Iris pigment epithelial cell (primary cell): ENCODE results near the gene VAV2.

ENCODE experiments used
- DNase-seq: peaks from one replicate; pipeline ENCODE4 v3.0.0-alpha.2; 2011; ENCODE audit warnings: low read depth

The VAV2 gene

DNA sequence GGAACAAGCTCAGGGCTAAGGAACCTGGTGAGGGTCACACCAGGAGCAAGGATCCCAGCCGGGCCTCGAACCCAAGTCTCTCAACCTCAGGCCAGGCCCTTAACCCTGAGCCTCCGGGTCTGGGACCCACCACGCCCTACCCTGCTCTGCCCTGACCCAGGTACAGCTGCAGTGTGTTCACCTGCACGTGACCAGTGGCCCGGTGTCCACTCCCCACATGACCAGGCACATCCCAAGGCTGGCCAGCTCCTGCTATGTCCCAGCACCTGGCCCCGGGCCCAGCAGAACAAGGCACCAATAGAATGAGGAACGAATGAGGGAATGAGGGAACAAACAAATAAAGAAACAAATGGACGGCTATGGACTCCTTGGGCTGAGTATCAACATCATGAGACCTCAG is 142.0 kb downstream of the VAV2 start:
- no peak for DNase-seq

DNA sequence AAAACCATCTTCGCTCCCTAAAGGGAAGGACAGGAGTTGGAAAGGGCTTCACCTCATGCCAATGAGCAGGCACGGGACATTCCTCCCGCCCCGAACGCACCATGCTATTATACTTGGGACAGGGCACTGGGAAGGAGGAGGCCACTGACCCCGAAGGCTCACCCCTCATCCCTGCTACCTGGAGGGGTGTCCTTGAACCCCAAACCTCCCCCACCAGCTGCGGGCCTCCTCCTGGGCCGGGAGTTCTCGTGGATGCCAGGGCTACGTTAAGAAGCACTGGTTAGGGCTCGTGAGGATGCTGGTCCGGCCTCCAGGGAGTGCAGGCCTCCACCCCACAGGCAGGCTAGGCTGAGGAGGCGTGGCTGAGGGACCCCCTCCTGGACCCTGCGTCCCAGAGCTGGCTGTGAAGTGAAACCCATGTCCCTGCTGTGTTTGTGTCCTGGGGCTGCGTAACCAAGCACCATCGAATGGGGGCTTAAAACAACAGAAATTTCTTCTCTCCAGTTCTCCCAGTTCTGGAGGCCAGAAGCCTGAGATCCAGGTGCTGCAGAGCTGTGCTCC is 142.9 kb downstream of the VAV2 start:
- no peak for DNase-seq

DNA sequence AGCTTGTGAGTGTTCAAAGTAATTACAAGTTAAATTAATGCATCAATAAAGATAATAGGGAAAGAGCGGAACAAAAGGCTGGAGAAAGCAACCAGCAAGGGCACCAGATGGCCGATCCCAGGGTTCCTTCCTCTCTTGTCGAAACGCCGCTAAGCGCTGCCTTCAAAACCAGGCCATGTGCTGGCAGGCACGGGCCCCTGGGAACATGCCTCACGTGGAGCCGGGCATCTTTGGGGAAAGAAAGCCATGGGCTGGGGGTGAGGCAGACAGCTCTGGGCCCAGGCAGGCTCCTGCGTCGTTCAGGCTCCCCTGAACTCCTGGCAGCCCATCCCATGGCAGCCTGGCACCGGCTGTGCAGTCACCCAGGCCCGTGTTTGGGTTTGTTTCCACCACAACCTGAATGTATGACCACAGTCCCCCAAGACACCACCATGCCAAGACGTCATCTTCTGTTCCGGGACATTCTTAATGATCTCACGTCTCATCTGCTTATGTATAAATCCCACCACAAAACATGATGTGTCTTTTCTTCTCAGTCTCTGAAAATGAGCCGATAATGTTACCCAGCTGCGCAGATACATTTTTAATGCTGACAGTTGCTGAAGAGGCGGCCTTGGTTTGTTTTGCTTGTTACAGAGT is 143.5 kb downstream of the VAV2 start:
- DNase-seq: no peak

DNA sequence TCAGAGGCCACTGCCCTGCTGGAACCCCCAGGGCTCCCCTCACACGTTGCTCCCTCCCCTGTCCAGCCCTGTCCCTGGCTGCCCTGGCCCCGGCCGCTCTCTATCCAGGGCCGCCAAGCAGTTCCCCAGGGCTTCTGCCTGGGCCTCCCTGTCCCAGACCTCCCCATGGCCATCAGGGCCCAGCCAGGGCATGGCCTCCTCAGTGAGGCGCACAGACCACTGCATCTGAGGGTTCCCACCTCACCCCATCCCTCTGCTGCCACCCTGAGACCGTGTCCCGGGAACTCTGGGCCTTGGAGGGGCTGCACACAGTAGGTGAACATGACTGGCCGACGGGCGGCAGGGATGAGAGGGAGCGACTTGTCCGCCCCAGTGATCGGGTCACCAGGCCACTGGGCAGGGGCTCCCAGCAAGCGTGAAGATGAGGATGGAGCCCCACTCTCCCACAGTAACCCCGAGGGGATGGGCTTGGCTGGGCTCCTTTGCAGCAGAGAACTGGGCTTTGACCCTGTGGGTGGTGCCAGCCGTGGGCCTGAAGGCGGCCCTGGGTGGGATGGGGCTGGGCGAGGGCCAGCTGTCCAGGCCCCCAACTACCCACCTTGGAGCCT is 145.5 kb downstream of the VAV2 start:
- DNase-seq: no peak

DNA sequence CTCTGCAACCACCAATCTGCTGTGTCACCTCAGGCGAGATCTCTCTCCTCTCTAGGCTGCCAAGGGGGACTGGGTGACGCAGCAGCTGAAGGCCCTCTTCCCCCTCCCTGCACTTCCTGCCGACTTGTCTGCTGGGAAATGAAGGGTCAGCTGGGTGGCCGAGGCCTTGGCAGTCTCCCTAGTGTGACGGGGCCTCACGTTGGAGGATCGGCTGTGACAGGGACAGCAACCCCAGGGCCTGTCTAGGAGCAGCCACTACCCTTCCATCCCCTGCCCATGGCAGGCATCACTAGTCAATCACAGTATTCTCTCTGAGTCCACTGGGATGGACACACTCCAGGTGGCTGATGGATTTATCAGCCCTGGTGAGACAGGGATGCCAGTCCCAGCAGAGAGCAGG is 146.7 kb downstream of the VAV2 start:
- DNase-seq: peak; percentile 80

DNA sequence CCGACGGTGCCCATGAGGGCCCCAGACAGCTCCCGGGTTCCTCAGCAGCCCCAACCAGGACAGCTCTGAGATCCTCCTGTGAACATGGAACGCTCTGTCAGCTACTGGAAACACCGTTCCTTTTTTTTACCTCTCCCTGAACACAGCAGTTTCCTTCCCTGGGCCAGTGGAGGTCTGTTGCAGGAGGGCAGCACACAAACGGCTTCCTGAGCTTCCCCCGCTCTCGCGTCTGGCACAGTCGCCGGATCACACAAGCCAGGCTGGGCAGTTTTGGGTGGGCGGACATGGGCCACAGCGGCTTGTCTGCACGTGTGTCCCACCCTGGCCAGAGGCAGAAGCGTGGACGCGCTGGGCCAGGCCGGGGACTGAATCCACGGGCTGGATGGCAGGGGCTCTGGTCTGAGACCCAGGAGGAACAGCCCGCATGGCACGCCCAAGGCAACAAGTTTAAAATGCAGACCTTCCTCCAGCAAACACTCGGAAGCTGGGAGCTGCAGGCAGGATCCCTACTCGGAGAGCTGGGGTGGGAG is 147.2 kb downstream of the VAV2 start:
- DNase-seq: no peak

DNA sequence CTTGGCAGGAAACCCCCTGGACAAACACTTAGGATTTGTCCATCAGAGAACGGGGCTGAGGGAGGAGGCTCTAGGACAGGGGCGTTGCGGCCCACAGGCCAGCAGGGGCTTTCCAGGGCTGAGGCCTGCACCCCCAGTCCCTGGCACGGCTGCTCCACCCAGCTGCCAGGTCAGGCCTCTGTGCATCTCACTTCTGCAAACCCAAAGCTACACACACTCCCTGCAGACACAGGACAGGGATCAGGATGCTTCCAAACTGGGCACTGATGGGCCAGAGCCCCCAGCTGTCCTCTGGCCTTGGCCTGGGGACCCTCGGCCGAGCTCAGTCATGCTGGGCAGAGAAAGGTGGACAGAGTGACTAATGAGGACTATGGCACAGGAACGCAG is 147.7 kb downstream of the VAV2 start:
- DNase-seq: no peak

DNA sequence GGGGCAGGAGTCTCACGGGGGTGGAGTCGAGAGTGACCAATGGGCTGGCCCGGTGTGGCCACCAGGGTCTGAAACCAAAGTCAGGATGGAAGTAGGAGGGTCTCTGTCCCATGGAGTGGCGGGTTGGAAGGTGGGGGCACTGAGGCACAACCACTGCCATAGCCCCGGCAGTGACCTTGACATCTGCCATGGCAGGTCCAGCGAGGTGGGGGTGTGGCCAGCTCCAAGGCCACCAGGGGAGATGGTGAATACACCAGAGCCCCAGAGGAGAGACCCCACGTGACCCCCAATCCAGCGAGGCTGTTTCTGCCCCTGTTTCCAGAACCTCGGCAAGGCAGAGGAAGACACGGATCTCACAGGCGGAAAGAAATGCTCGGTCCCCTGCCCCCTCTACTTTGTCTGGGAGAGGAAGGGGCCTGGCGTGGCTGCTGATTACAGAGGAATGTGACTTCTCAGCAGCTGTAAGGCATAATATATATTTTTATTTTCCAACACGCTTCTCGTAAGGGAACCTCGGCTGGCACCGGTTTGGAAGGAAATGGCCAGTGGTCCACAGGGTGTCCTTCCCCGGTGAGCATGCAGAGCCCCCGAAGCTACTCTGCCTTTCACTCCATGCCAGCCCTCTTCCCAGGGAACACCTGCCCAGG is 148.2 kb downstream of the VAV2 start:
- DNase-seq: no peak

DNA sequence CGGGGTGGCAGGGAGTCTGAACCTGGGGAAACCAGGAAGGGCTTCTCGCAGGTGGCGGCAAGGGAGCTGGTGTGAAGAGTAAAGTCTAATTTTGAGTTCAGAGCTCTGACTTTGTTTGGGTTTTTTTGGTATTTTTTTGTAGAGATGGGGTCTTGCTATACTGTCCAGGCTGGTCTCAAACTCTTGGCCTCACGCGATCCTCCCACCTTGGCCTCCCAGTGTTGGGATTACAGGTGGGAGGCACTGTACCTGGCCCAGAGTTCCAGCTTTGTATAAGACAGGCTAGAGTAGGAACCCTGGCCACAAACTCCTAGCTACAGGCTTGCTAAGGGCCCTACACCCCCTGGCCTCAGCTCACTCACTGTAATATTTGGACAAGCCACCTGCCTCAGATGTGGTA is 148.9 kb downstream of the VAV2 start:
- no peak for DNase-seq

DNA sequence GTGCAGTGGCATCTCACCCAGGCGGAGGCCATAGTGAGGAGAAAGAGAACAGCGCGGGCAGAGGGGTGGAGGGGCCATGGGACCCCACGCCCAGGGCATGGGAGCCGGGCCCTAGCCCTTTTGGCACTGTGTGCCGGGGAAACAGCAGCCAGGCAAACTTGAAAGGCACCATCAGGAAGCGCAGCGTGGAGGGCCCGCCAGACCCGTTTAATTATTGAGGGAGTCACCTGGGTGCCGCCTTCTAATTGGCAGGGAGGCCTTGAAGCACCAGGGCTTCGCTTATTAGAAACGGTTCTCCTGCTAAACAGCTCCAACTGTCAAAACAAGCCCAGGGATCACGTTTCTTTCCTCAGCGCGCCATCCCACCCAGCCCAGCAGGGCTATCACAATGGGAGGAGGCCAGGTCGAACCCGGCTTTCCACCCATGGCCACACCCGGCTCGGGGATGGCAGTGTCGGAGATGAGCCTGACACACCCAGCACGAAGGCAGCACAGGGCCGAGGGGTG is 149.3 kb downstream of the VAV2 start:
- DNase-seq: no peak

DNA sequence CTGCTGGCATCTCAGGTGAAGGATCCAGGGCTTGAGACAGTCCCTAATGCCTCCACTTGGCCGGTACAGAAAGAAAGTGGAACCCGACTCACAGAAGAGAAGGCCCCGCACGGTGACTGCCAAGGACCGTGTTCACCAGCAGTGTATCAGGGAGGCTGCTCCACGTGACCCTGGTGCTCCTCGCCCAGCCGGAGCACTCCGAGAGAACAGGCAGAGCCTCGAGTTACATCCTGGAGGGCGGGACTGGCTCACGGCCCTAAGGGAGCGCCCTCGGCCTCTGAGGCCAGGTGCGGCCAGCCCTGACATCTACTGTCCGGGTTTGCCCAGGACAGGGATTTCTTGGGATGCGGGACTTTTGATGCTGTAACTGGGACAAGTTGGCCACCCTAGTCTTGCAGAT is 149.9 kb downstream of the VAV2 start:
- no peak for DNase-seq

DNA sequence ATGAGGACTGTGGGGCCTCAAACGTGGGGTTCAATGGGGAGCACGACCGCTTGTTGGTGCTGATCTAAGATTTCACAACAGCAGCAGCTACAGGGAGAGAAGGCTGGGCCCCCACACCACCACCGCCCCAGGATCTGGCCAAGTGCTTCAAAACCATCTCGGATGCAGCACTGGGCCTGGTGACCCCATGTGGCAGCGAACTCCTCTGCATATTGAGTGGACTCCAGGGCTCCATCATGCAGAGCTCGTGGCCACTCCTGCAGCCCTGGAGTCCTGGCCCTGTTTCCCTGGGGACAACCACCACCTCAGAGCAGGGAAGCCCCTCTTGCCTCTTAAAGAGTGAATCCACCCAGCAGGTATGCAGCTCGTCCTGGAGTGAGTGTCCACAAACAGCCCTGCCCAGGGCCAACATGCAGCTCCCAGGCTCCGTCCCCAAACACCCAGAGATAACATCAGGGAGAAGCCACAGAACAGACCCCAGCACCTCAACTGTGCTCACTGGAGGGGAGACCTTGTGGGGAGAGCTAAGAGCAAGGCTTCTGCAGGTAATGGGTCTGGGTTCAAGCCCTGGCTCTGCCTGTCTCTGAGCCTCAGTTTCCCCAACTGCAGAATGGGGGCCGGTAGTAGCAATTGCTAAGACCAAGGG is 150.8 kb downstream of the VAV2 start:
- no peak for DNase-seq

DNA sequence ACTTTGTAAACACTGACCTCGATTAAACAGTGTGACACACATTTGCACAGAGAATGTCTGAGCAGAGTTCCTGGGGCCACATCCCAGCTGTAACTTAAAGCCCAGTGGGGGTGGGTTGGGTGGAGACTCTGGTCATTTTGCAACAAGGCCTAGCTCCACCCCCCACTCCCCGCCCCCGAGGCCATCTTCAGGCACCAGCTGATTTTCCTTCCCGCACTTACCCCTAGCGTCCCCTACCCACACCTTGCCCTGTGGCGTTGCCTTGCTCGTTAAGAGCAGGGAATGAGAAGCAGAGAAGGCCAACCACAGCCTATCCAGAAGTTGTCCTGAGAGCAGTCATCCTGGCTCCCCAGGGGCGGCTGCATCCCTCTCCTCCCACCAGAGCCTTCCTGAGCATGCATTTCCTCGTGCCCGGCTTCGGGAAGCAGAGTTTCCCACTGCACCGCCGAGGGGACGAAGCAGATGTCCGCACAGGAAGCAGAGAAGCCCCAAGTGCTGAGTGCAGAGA is 152.2 kb downstream of the VAV2 start:
- DNase-seq: peak; percentile 63

DNA sequence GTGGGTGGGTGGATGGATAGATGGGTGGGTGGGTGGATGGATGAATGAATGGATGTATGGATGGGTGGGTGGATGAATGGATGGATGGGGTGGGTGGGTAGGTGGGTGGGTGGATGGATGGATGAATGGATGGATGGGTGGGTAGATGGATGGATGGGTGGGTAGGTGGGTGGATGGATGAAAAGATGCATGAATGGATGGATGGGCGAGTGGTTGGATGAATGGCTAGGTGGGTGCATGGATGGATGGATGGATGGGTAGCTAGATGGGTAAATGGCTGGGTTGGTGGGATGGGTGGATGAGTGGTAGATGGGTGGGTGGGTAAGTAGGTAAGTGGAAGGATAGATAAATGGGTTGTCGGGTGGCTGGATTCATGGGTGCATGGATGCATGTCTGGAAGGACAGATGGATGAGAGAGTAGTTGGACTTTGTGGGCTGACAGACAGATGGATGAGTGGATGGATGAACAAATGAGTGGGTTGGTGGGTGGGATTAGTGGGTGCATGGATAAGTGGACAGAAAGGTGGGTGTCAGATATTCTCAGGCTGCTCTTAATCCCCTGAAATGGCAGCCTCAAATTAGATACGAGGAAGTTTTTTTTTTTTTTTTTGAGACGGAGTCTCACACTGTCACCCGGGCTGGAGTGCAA is 153.1 kb downstream of the VAV2 start:
- no peak for DNase-seq

DNA sequence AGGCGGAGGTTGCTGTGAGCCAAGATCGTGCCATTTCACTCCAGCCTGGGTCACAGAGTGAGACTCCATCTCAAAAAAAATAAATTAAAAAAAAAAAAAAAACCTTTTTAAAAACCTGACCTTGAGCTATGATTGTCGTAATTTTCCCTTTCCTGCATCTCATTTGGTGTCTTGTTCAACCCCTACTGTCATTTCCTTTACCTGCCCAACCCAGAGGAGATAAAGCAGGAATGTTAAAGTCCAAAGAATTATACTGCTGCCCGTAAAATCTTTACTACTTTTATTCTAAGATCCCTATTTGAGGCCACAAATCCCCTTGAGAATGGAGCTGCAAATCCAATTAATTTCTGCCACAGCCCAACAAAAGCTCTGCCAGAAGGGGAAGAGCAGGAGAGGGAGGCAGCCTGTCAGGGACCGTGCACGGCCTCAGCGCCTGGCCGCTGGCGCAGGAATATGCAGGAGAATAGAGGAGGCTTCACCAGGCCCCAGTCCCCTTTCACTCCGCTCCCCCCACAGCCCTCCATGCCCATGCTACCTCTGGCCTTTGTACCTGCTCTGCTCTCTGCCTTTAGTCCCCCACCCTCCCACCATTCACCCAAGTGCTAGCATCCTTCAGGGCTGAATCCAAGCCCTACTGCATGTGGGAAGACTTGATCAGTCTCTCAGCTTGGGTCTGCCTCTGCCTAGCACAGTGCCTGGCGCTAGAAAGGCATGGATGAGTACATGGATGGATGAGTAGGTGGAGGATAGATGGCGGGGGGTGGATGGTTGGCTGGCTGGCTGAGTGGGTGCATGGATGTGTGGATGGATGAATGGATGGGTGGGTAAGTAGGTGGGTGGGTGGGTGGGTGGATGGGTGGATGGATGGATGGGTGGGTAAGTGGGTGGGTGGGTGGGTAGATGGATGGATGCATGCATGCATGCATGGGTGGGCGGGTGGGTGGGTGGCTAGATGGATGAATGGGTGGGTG is 154.2 kb downstream of the VAV2 start:
- DNase-seq: no peak

DNA sequence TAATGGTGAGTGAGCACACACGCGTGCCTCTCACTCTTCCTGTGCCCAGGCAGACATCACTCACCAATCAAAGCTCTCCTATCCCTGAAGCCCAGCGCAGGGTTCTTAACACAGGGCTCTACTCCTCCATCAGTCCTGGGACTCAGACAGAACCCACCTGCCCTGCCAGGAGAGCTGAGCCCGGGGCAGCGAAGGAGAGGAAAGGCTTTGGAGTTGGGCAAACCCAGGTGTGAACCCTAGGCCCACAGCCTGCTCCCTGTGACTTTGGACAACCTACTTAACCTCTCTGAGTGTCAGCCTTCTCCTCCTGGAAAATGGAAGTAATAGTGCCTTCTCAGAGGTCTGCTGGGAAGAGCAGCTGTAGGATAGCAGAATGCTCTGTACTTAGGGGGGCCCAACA is 155.3 kb downstream of the VAV2 start:
- no peak for DNase-seq

DNA sequence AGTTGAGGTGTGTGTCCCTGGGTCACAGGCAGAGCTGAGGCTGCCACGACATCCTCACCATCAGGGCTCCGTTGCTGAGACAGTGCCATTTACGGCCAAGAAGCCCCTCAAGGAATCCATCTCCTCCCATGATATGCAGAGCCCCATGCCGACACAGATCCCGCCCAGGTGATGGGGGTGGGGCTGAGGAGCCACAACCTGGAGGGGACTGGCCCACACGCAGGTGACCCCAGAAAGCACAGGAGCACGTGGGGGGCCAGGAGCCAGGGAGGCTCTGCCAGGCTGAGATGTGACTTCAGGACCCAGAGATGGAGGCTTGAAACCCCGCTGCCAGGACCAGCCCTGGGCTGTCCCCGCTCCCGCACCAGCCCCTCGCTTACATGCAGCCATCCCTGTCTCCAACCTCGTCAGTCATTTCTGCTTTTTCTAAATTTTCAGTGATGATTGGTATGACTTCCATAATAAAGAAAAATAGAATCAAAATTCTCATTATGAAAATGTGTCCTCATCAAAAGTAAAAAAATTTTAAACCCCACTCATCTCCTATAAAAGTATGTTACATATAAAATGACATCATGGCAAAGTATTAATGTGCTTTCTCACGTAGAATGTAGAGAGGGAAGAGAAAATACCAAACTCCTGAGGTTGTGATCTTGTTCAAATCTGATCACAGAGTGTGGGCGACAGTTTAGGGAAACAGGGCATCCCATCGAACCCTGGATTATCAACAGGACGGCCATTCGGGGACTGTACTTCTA is 155.9 kb downstream of the VAV2 start:
- no peak for DNase-seq

DNA sequence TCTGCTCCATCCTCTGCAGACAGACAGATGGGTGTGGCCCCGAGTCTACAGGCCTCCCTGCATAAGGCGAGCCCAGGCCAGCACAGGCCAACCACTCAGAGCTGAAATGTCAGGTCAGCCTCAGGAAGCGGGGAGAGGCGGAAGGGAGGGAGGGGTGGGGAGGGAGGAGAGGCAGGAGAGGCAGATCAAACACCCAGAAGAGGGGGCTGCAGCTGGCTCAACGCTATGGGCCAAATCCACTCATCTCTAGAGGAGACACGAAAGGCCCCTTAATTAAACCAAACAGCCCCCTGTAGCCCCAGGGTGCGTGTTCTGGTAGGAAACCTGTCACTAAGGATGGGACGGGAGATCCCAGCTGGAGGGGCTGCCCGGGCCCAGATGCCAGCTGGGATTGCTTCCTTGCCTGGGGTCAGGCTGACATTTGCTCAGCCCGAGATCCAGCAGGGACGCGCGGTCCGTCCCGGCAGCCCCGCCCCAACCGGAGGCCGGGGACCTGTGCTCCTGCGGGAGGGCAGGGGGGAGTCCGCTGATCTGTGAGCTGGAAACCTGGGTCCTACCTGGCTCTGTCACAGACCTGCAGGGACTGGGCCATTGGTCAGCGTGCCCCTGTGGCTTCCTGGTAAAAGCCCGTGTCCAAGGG is 156.7 kb downstream of the VAV2 start:
- no peak for DNase-seq
